Sciatic nerve (tissue), 2 donors: ENCODE data around the gene SSU72. TPM values are rescaled to one million over a fixed set of nuclear protein-coding genes. Genes with fewer than 3 reads are reported as not detected.

ENCODE experiments used
- ATAC-seq: fragments of 200-7000 bp; cut with Tn5 transposase; one replicate; pipeline ENCODE4 v1.9.1; 2020; ENCODE audit warnings: mild to moderate bottlenecking, moderate library complexity
- DNase-seq: peaks from one replicate; pipeline ENCODE4 v3.0.0-alpha.2; 2020; ENCODE audit warnings: low spot score
- intact Hi-C: fragments of 100-400 bp; cut with DNase I; formaldehyde crosslinking; loops from one replicate; pipeline ENCODE4 v1.14.2; 2022
- total RNA-seq: library from RNA; stranded (reverse); fragmentation: NEBNext Ultra II Directional; extraction: Animal tissue kit (Norgen Biotek cat#: 25700); gene quantifications from one replicate; pipeline ENCODE4 v1.2.1, GENCODE V29; 2021
- donor health status: DM: no; HTN: no; CAD: no.
- donor health status: DM: no; HTN: no; CAD: no.

The SSU72 gene
- total RNA-seq, 1 donor from 2014 or later: 78.5 TPM

GRCh38 chr1:1613509-1614082 is 38.9 kb upstream of the SSU72 start:
- ATAC-seq: no peak
- intact Hi-C loops: no loop called here
- DNase-seq: no peak

- ATAC-seq: no peak
- intact Hi-C loops: no loop called here
- DNase-seq: no peak
These were observed 37.4 kb upstream of the SSU72 start for GRCh38 chr1:1612104-1612400.

- DNase-seq (no peak), ATAC-seq (no peak)
- intact Hi-C loops: no loop called here
These were observed 36.1 kb upstream of the SSU72 start for GRCh38 chr1:1610796-1611195.

- intact Hi-C loops: no loop called here
- DNase-seq (no peak), ATAC-seq (no peak)
These were observed 35.3 kb upstream of the SSU72 start for GRCh38 chr1:1609822-1610485.

GRCh38 chr1:1606232-1606631 is 31.6 kb upstream of the SSU72 start:
- no peak for DNase-seq
- no peak for ATAC-seq
- intact Hi-C loops: no loop called here

GRCh38 chr1:1605724-1606123 is 31.1 kb upstream of the SSU72 start:
- intact Hi-C loops: no loop called here
- DNase-seq (no peak), ATAC-seq (no peak)

- ATAC-seq (no peak), DNase-seq (no peak)
- intact Hi-C loops: no loop called here
These were observed 30.4 kb upstream of the SSU72 start for GRCh38 chr1:1605034-1605591.

GRCh38 chr1:1604374-1605033 is 29.8 kb upstream of the SSU72 start:
- ATAC-seq (no peak), DNase-seq (no peak)
- intact Hi-C loops: no loop called here

- no peak for DNase-seq
- intact Hi-C loops: no loop called here
- no peak for ATAC-seq
These were observed 29.2 kb upstream of the SSU72 start for GRCh38 chr1:1603671-1604373.

GRCh38 chr1:1602968-1603506 is 28.4 kb upstream of the SSU72 start:
- no peak for DNase-seq
- intact Hi-C loops: no loop called here
- no peak for ATAC-seq

- no peak for DNase-seq
- no peak for ATAC-seq
- intact Hi-C loops: no loop called here
These were observed 27.8 kb upstream of the SSU72 start for GRCh38 chr1:1602304-1602967.

- ATAC-seq: no peak
- no peak for DNase-seq
- intact Hi-C loops: no loop called here
These were observed 27.1 kb upstream of the SSU72 start for GRCh38 chr1:1601564-1602303.

GRCh38 chr1:1600861-1601563 is 26.3 kb upstream of the SSU72 start:
- ATAC-seq: no peak
- DNase-seq: no peak
- intact Hi-C loops: no loop called here

- DNase-seq (no peak), ATAC-seq (no peak)
- intact Hi-C loops: no loop called here
These were observed 25.5 kb upstream of the SSU72 start, which contains the start of gene FNDC10 for GRCh38 chr1:1599935-1600860. TSS of gene FNDC10 (minus strand) at chr1:1600135. CDS start at chr1:1600015, 120 bp downstream.

- no peak for DNase-seq
- no peak for ATAC-seq
- intact Hi-C loops: no loop called here
These were observed 24.6 kb upstream of the SSU72 start for GRCh38 chr1:1599030-1599934.

GRCh38 chr1:1598720-1599029 is 24.0 kb upstream of the SSU72 start:
- no peak for ATAC-seq
- no peak for DNase-seq
- intact Hi-C loops: no loop called here
